ENCODE measurements around the gene GRID2. TPM values are rescaled to one million over a fixed set of nuclear protein-coding genes. Genes with fewer than 3 reads are reported as not detected.

The GRID2 gene
- total and polyA plus RNA-seq, 10 of the 15 experiments (the other 5 are each of a cell fraction or from before 2014, with no cell fraction given) = not detected

GRCh38 chr4:93654211-93654610 is 1350.4 kb downstream of the GRID2 start:
- H3K4me1 ChIP-seq (ENCODE audit: control insufficient read depth, insufficient read depth, low read length) = no peaks in the 10 kb centered on the region
- no peak overlapping the region for H2AFZ ChIP-seq (ENCODE audit: control insufficient read depth, low read depth, low read length)
- no peak for FAIRE-seq
- H3K27me3 ChIP-seq (replicated peaks in 1 of 2; ENCODE audit: control insufficient read depth in 2 of 2, insufficient read depth in 2 of 2, low read length in 1 of 2) = no peaks in the 10 kb centered on the region
- H4K20me1 ChIP-seq (ENCODE audit: control insufficient read depth, insufficient read depth) = no peaks in the 10 kb centered on the region
- no peaks in the 10 kb centered on the region for H3K79me2 ChIP-seq (ENCODE audit: control insufficient read depth, insufficient read depth, low read length)
- CTCF ChIA-PET = no interaction called here
- H3K9ac ChIP-seq (ENCODE audit: control insufficient read depth, insufficient read depth, low read length) = no peak overlapping the region
- H3K4me2 ChIP-seq (ENCODE audit: control insufficient read depth, insufficient read depth) = no peak overlapping the region
- POLR2A ChIA-PET = no interaction called here
- H3K36me3 ChIP-seq (ENCODE audit: control insufficient read depth in 2 of 2, insufficient read depth in 2 of 2, low read length in 1 of 2) = no peaks in the 10 kb centered on the region
- H3K27ac ChIP-seq (ENCODE audit: control insufficient read depth, insufficient read depth) = no peak overlapping the region
- TF ChIP-seq RUNX3 (IDR thresholded peaks at IDR 0.05; ENCODE audit: low read length) (no peak), ASH2L (IDR thresholded peaks at IDR 0.05; ENCODE audit: borderline replicate concordance, low read depth) (no peak), RAD21 (IDR thresholded peaks at IDR 0.05; ENCODE audit: insufficient read depth, low read depth, low read length) (no peak), GABPA (IDR thresholded peaks at IDR 0.05; ENCODE audit: low read depth) (no peak), BMI1 (IDR thresholded peaks at IDR 0.05; ENCODE audit: borderline replicate concordance) (no peak), ZNF622 (IDR thresholded peaks at IDR 0.05) (no peak), ZNF274 (IDR thresholded peaks at IDR 0.05; ENCODE audit: insufficient read depth, insufficient read length) (no peak), HDGF (IDR thresholded peaks at IDR 0.05) (no peak), MEF2A (IDR thresholded peaks at IDR 0.05; ENCODE audit: insufficient read depth, low read depth, low read length) (no peak)
- TF ChIP-seq, protein P1, sequence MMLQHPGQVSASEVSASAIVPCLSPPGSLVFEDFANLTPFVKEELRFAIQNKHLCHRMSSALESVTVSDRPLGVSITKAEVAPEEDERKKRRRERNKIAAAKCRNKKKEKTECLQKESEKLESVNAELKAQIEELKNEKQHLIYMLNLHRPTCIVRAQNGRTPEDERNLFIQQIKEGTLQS (IDR thresholded peaks at IDR 0.05; ENCODE audit: borderline replicate concordance, extremely low read depth, low read depth, low read length) = no peak
- TF ChIP-seq, protein P2, sequence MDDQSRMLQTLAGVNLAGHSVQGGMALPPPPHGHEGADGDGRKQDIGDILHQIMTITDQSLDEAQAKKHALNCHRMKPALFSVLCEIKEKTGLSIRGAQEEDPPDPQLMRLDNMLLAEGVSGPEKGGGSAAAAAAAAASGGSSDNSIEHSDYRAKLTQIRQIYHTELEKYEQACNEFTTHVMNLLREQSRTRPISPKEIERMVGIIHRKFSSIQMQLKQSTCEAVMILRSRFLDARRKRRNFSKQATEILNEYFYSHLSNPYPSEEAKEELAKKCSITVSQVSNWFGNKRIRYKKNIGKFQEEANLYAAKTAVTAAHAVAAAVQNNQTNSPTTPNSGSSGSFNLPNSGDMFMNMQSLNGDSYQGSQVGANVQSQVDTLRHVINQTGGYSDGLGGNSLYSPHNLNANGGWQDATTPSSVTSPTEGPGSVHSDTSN (IDR thresholded peaks at IDR 0.05; ENCODE audit: insufficient replicate concordance, low read depth, low read length) = no peak
- ATAC-seq = no peak
- RAD21 ChIA-PET (ENCODE audit: unreplicated experiment) = no interaction called here
- in situ Hi-C loops (cut with MboI) (no loop called here), intact Hi-C loops (cut with micrococcal nuclease; ENCODE audit: unreplicated experiment) (no loop called here)
- WGBS (ENCODE audit: insufficient coverage, insufficient replicate concordance, low lambda C conversion rate, missing lambda C conversion rate) = 5% methylated on average over 1 of the region's 1 CpG
- H3K4me3 ChIP-seq = no peak overlapping the region
- SMC1A ChIA-PET (ENCODE audit: uncharacterized antibody, unreplicated experiment) = no interaction called here
- DNase-seq (ENCODE audit: low read depth, low spot score) = no peak
- no TSS peak for BruUV-seq (replicated peaks)
- no peaks in the 10 kb centered on the region for H3K9me3 ChIP-seq (replicated peaks; ENCODE audit: control insufficient read depth, insufficient read depth, low read length)

Data from GM12878 (cell line).